Measurements from ENCODE around the gene CPZ.

CPZ gene

GRCh38 chr4:8553991-8554405, 38.6 kb upstream of the CPZ start:
- TF ChIP-seq YY1 (IDR thresholded peaks at IDR 0.05; ENCODE audit: low read depth): no peak
- TF ChIP-seq FOXM1 (IDR thresholded peaks at IDR 0.05; ENCODE audit: borderline replicate concordance, low read depth): no peak
- no peak for TF ChIP-seq MAX (IDR thresholded peaks at IDR 0.05)
- TF ChIP-seq EGR1 (IDR thresholded peaks at IDR 0.05): no peak
- no peak for TF ChIP-seq CREB1 (IDR thresholded peaks at IDR 0.05; ENCODE audit: low read depth)
- TF ChIP-seq RAD21 (IDR thresholded peaks at IDR 0.05; ENCODE audit: low read depth): no peak
- no peak for TF ChIP-seq TEAD4 (IDR thresholded peaks at IDR 0.05)
- no peak for TF ChIP-seq TAF1 (IDR thresholded peaks at IDR 0.05; ENCODE audit: low read depth)
- TF ChIP-seq CEBPB (IDR thresholded peaks at IDR 0.05): no peak
- TF ChIP-seq REST (IDR thresholded peaks at IDR 0.05; ENCODE audit: low read depth): no peak
- TF ChIP-seq ZBTB7A (IDR thresholded peaks at IDR 0.05; ENCODE audit: low read depth): no peak
- no peak for TF ChIP-seq USF1 (IDR thresholded peaks at IDR 0.05)

- no peak for TF ChIP-seq EGR1 (IDR thresholded peaks at IDR 0.05)
- no peak for TF ChIP-seq RAD21 (IDR thresholded peaks at IDR 0.05; ENCODE audit: low read depth)
- no peak for TF ChIP-seq TCF12 (IDR thresholded peaks at IDR 0.05; ENCODE audit: low read depth)
- no peak for TF ChIP-seq EP300 (IDR thresholded peaks at IDR 0.05; ENCODE audit: borderline replicate concordance)
- TF ChIP-seq NFIC (IDR thresholded peaks at IDR 0.05): no peak
- no peak for TF ChIP-seq TAF1 (IDR thresholded peaks at IDR 0.05; ENCODE audit: low read depth)
- TF ChIP-seq CEBPB (IDR thresholded peaks at IDR 0.05): no peak
- no peak for TF ChIP-seq USF1 (IDR thresholded peaks at IDR 0.05)
Observed at GRCh38 chr4:8554555-8555100, 37.9 kb upstream of the CPZ start.

GRCh38 chr4:8555716-8556115, 36.8 kb upstream of the CPZ start:
- no peak for TF ChIP-seq CREB1 (IDR thresholded peaks at IDR 0.05; ENCODE audit: low read depth)
- no peak for TF ChIP-seq RAD21 (IDR thresholded peaks at IDR 0.05; ENCODE audit: low read depth)
- no peak for TF ChIP-seq EGR1 (IDR thresholded peaks at IDR 0.05)
- TF ChIP-seq CEBPB (IDR thresholded peaks at IDR 0.05): no peak
- TF ChIP-seq ZBTB7A (IDR thresholded peaks at IDR 0.05; ENCODE audit: low read depth): no peak
- TF ChIP-seq REST (IDR thresholded peaks at IDR 0.05; ENCODE audit: low read depth): no peak
- no peak for TF ChIP-seq FOXM1 (IDR thresholded peaks at IDR 0.05; ENCODE audit: borderline replicate concordance, low read depth)
- no peak for TF ChIP-seq YY1 (IDR thresholded peaks at IDR 0.05; ENCODE audit: low read depth)
- no peak for TF ChIP-seq TAF1 (IDR thresholded peaks at IDR 0.05; ENCODE audit: low read depth)
- no peak for TF ChIP-seq NFIC (IDR thresholded peaks at IDR 0.05)
- TF ChIP-seq USF1 (IDR thresholded peaks at IDR 0.05): no peak
- no peak for TF ChIP-seq EP300 (IDR thresholded peaks at IDR 0.05; ENCODE audit: borderline replicate concordance)
- TF ChIP-seq TEAD4 (IDR thresholded peaks at IDR 0.05): no peak

GRCh38 chr4:8556341-8557150, 36.0 kb upstream of the CPZ start:
- TF ChIP-seq MAX (IDR thresholded peaks at IDR 0.05) (no peak), ZBTB7A (IDR thresholded peaks at IDR 0.05; ENCODE audit: low read depth) (no peak), TEAD4 (IDR thresholded peaks at IDR 0.05) (peak; percentile 53; the same call in 1 of the 2 replicates), RAD21 (IDR thresholded peaks at IDR 0.05; ENCODE audit: low read depth) (no peak), EGR1 (IDR thresholded peaks at IDR 0.05) (no peak), CREB1 (IDR thresholded peaks at IDR 0.05; ENCODE audit: low read depth) (no peak), FOXM1 (IDR thresholded peaks at IDR 0.05; ENCODE audit: borderline replicate concordance, low read depth) (no peak), TAF1 (IDR thresholded peaks at IDR 0.05; ENCODE audit: low read depth) (no peak), CEBPB (IDR thresholded peaks at IDR 0.05) (peak; percentile 86), NFIC (IDR thresholded peaks at IDR 0.05) (peak; percentile 48; the same call in 1 of the 2 replicates), REST (IDR thresholded peaks at IDR 0.05; ENCODE audit: low read depth) (no peak), YY1 (IDR thresholded peaks at IDR 0.05; ENCODE audit: low read depth) (no peak), TCF12 (IDR thresholded peaks at IDR 0.05; ENCODE audit: low read depth) (no peak), USF1 (IDR thresholded peaks at IDR 0.05) (no peak), EP300 (IDR thresholded peaks at IDR 0.05; ENCODE audit: borderline replicate concordance) (no peak)

Measured in Ishikawa (cell line).